Esophagus muscularis mucosa (tissue), 2 donors: Measurements from ENCODE around the gene MMP17.

Source experiments
- POLR2A ChIP-seq: fragments of 450-650 bp; IDR thresholded peaks from one replicate; pipeline ENCODE4 v1.6.1; 2017; ENCODE audit warnings: antibody characterized with exemption, moderate library complexity, mild to moderate bottlenecking, low read depth
- POLR2AphosphoS5 ChIP-seq, 2 donors: sonication (generic); formaldehyde crosslinking; IDR thresholded peaks; one replicate each; pipeline ENCODE4 v1.6.1; 2017; ENCODE audit warnings: antibody characterized with exemption in 2 of 2

GRCh38 chr12:131854861-131855476 lies 26.8 kb downstream of the MMP17 start:
- TF ChIP-seq POLR2AphosphoS5 (IDR thresholded peaks at IDR 0.05) (no peak), POLR2A (no peak)
